ENCODE data around the gene PDE4A. TPM values are rescaled to one million over a fixed set of nuclear protein-coding genes. Genes with fewer than 3 reads are reported as not detected.

The PDE4A gene
- total and polyA plus RNA-seq, 5 experiments from 2014 or later = 0.33 to 2.5 (median 0.99) TPM

GRCh38 chr19:10473192-10473591 is 52.9 kb downstream of the PDE4A start:
- Mint-ChIP-seq H3K4me1 (peaks cover 0 to 2% (median 0%) of the 10 kb centered on the region in 4 donors), H3K27ac (no peak overlapping the region), H3K4me3 (no peak overlapping the region), H3K27me3 (peaks cover 0 to 11% (median 2%) of the 10 kb centered on the region in 5 donors), H3K36me3 (no peaks in the 10 kb centered on the region), H3K9me3 (no peaks in the 10 kb centered on the region)
- DNase-seq (no peak), ATAC-seq (no peak)
- POLR2A ChIA-PET = interaction anchor here (0.7 kb wide), 1 partner anchor 180 kb away, joined by 4 read pairs; no protein-coding TSS in a partner anchor

GRCh38 chr19:10474962-10475451 is 54.7 kb downstream of the PDE4A start:
- POLR2A ChIA-PET = interaction anchor here (0.6 kb wide), 1 partner anchor 52 kb away, joined by 6 read pairs; no protein-coding TSS in a partner anchor
- Mint-ChIP-seq H3K27me3 (peaks cover 0 to 2% (median 0%) of the 10 kb centered on the region in 5 donors), H3K36me3 (no peaks in the 10 kb centered on the region), H3K4me3 (no peak overlapping the region), H3K9me3 (no peaks in the 10 kb centered on the region), H3K4me1 (peaks cover 3 to 14% (median 9%) of the 10 kb centered on the region in 4 donors), H3K27ac (no peak overlapping the region)
- no peak for ATAC-seq
- DNase-seq = no peak

- Mint-ChIP-seq H3K27me3 (no peaks in the 10 kb centered on the region), H3K9me3 (no peaks in the 10 kb centered on the region), H3K36me3 (no peaks in the 10 kb centered on the region), H3K4me1 (peaks cover 3 to 16% (median 9%) of the 10 kb centered on the region in 4 donors), H3K27ac (peak overlapping the region in 2 of 10 donors; percentile 35 to 53), H3K4me3 (peak overlapping the region in 8 of 10 donors; percentile 8 to 77 (median 42))
- ATAC-seq = no peak
- DNase-seq = no peak
- POLR2A ChIA-PET = no interaction called here
Observed at GRCh38 chr19:10478476-10478875, 58.1 kb downstream of the PDE4A start.

GRCh38 chr19:10478903-10479384 is 58.6 kb downstream of the PDE4A start:
- Mint-ChIP-seq H3K36me3 (no peaks in the 10 kb centered on the region), H3K4me1 (peaks cover 3 to 19% (median 9%) of the 10 kb centered on the region in 4 donors), H3K9me3 (no peaks in the 10 kb centered on the region), H3K27me3 (no peaks in the 10 kb centered on the region), H3K4me3 (peak overlapping the region; percentile 39 to 81 (median 66)), H3K27ac (peak overlapping the region in 9 of 10 donors; percentile 57 to 91 (median 71))
- ATAC-seq (peak; percentile 97 to 98), DNase-seq (peak; percentile 77 to 92 (median 89))
- POLR2A ChIA-PET = no interaction called here

GRCh38 chr19:10486551-10486950 is 66.2 kb downstream of the PDE4A start:
- H3K4me1 Mint-ChIP-seq = peaks cover 0 to 11% (median 5%) of the 10 kb centered on the region in 4 donors
- no peak for ATAC-seq
- no peak for DNase-seq
- H3K9me3 Mint-ChIP-seq = no peaks in the 10 kb centered on the region
- POLR2A ChIA-PET = interaction anchor here (0.7 kb wide), 1 partner anchor 78 kb away, joined by 7 read pairs; no protein-coding TSS in a partner anchor
- no peak overlapping the region for H3K4me3 Mint-ChIP-seq
- H3K27ac Mint-ChIP-seq = no peak overlapping the region
- peaks cover 0 to 46% (median 9%) of the 10 kb centered on the region in 3 donors for H3K36me3 Mint-ChIP-seq
- no peaks in the 10 kb centered on the region for H3K27me3 Mint-ChIP-seq

GRCh38 chr19:10491472-10492047 is 71.2 kb downstream of the PDE4A start:
- no peaks in the 10 kb centered on the region for H3K9me3 Mint-ChIP-seq
- peaks cover 0 to 73% (median 11%) of the 10 kb centered on the region in 3 donors for H3K36me3 Mint-ChIP-seq
- no peak for ATAC-seq
- no peak for DNase-seq
- no peak overlapping the region for H3K4me3 Mint-ChIP-seq
- POLR2A ChIA-PET = interaction anchor here (0.6 kb wide), 3 partner anchors 8 to 80 kb away, joined by 3 to 6 read pairs (median 3); no protein-coding TSS in a partner anchor
- no peaks in the 10 kb centered on the region for H3K27me3 Mint-ChIP-seq
- H3K27ac Mint-ChIP-seq = no peak overlapping the region
- peaks cover 0 to 18% (median 4%) of the 10 kb centered on the region in 4 donors for H3K4me1 Mint-ChIP-seq

GRCh38 chr19:10497371-10497770 is 77.0 kb downstream of the PDE4A start:
- POLR2A ChIA-PET = no interaction called here
- H3K36me3 Mint-ChIP-seq = peaks cover 0 to 56% (median 6%) of the 10 kb centered on the region in 3 donors
- H3K27ac Mint-ChIP-seq = peak overlapping the region in 2 of 10 donors; percentile 27 to 82

GRCh38 chr19:10499550-10500246 is 79.4 kb downstream of the PDE4A start:
- Mint-ChIP-seq H3K36me3 (peaks cover 0 to 43% (median 3%) of the 10 kb centered on the region in 3 donors), H3K9me3 (no peaks in the 10 kb centered on the region), H3K4me1 (peaks cover 12 to 38% (median 37%) of the 10 kb centered on the region in 4 donors), H3K27me3 (no peaks in the 10 kb centered on the region), H3K4me3 (peak overlapping the region in 4 of 10 donors; percentile 70 to 81 (median 76)), H3K27ac (peak overlapping the region in 5 of 10 donors; percentile 11 to 76 (median 43))
- ATAC-seq (no peak), DNase-seq (peak in 1 of 10 donors; percentile 60)
- POLR2A ChIA-PET = no interaction called here

More at GRCh38 chr19:10497371-10497770, 77.0 kb downstream of the PDE4A start:
- Mint-ChIP-seq H3K27me3 (no peaks in the 10 kb centered on the region), H3K9me3 (no peaks in the 10 kb centered on the region), H3K4me3 (no peak overlapping the region), H3K4me1 (peaks cover 10 to 36% (median 33%) of the 10 kb centered on the region in 4 donors)
- ATAC-seq = no peak
- no peak for DNase-seq

- H3K4me1 Mint-ChIP-seq = peaks cover 12 to 38% (median 37%) of the 10 kb centered on the region in 4 donors
- H3K4me3 Mint-ChIP-seq = peak overlapping the region in 9 of 10 donors; percentile 40 to 81 (median 70)
- ATAC-seq = no peak
- POLR2A ChIA-PET = interaction anchor here (0.6 to 0.7 kb wide), 2 partner anchors 93 to 253 kb away, joined by 4 to 7 read pairs; no protein-coding TSS in a partner anchor
- no peaks in the 10 kb centered on the region for H3K27me3 Mint-ChIP-seq
- DNase-seq = no peak
- peak overlapping the region in 7 of 10 donors; percentile 11 to 84 (median 63) for H3K27ac Mint-ChIP-seq
- peaks cover 0 to 38% (median 3%) of the 10 kb centered on the region in 3 donors for H3K36me3 Mint-ChIP-seq
- H3K9me3 Mint-ChIP-seq = no peaks in the 10 kb centered on the region
Observed at GRCh38 chr19:10500247-10500592, 79.9 kb downstream of the PDE4A start.

GRCh38 chr19:10501971-10502523 is 81.7 kb downstream of the PDE4A start:
- peaks cover 0 to 23% (median 3%) of the 10 kb centered on the region in 3 donors for H3K36me3 Mint-ChIP-seq
- DNase-seq (peak in 3 of 10 donors; percentile 13 to 69 (median 33)), ATAC-seq (peak; percentile 32 to 36)
- H3K4me3 Mint-ChIP-seq = peak overlapping the region; percentile 75 to 92 (median 84)
- no peaks in the 10 kb centered on the region for H3K27me3 Mint-ChIP-seq
- H3K27ac Mint-ChIP-seq = peak overlapping the region in 9 of 10 donors; percentile 77 to 90 (median 80)
- peaks cover 16 to 44% (median 43%) of the 10 kb centered on the region in 4 donors for H3K4me1 Mint-ChIP-seq
- H3K9me3 Mint-ChIP-seq = no peaks in the 10 kb centered on the region
- POLR2A ChIA-PET = no interaction called here

- DNase-seq (peak; percentile 69 to 90 (median 78)), ATAC-seq (peak; percentile 92 to 93)
- POLR2A ChIA-PET = interaction anchor here (0.6 kb wide), 1 partner anchor 63 kb away, joined by 3 read pairs; the partner anchor contains the start of gene KRI1
- Mint-ChIP-seq H3K4me1 (peaks cover 14 to 40% (median 39%) of the 10 kb centered on the region in 4 donors), H3K4me3 (peak overlapping the region; percentile 75 to 92 (median 84)), H3K9me3 (no peaks in the 10 kb centered on the region), H3K27me3 (no peaks in the 10 kb centered on the region), H3K36me3 (peaks cover 0 to 19% (median 3%) of the 10 kb centered on the region in 3 donors), H3K27ac (peak overlapping the region in 9 of 10 donors; percentile 77 to 90 (median 80))
Observed at GRCh38 chr19:10502524-10503001, 82.2 kb downstream of the PDE4A start.
